WTC11 (cell line): ENCODE data around the gene FDPS. TPM values are rescaled to one million over a fixed set of nuclear protein-coding genes. Genes with fewer than 3 reads are reported as not detected.

ENCODE experiments used
- ATAC-seq: fragments of 200-7000 bp; cut with Tn5 transposase; 2 replicates; pipeline ENCODE4 v1.10.0; 2021; ENCODE audit warnings: mild to moderate bottlenecking, moderate library complexity
- CTCF ChIA-PET: fragments of 300-600 bp; sonication (Branson Sonifier 250); formaldehyde crosslinking; loops from one replicate; lab custom pipeline; 2021; ENCODE audit warnings: antibody characterized with exemption; lab: Charles Lee
- POLR2A ChIA-PET: fragments of 350-600 bp; sonication (Branson Sonifier 250); formaldehyde crosslinking; loops from one replicate; lab custom pipeline; 2021; ENCODE audit warnings: antibody characterized with exemption; lab: Charles Lee
- DNase-seq: peaks from one replicate; pipeline ENCODE4 v3.0.0; 2021; ENCODE audit warnings: low spot score
- H3K27ac Mint-ChIP-seq: 2 replicates; pipeline ENCODE4 v1.8.0; 2021; ENCODE audit warnings: mixed read lengths
- H3K27me3 Mint-ChIP-seq: 2 replicates; pipeline ENCODE4 v1.8.0; 2021; ENCODE audit warnings: low read depth, mild to moderate bottlenecking, moderate library complexity, mixed read lengths
- H3K36me3 Mint-ChIP-seq: 2 replicates; pipeline ENCODE4 v1.8.0; 2021; ENCODE audit warnings: mixed read lengths
- H3K4me1 Mint-ChIP-seq: 2 replicates; pipeline ENCODE4 v1.8.0; 2022; ENCODE audit warnings: mixed read lengths
- H3K4me3 Mint-ChIP-seq: 2 replicates; pipeline ENCODE4 v1.8.0; 2021; ENCODE audit warnings: mild to moderate bottlenecking, moderate library complexity, mixed read lengths
- H3K9me3 Mint-ChIP-seq: 2 replicates; pipeline ENCODE4 v1.8.0; 2021; ENCODE audit warnings: mixed read lengths
- CBFB ChIP-seq: sonication (generic); formaldehyde crosslinking; IDR thresholded peaks from 2 replicates; pipeline ENCODE4 v1.8.1; 2022; ENCODE audit warnings: mild to moderate bottlenecking, low read depth, missing genetic modification reagents
- CREB1 ChIP-seq: sonication (generic); formaldehyde crosslinking; IDR thresholded peaks from 2 replicates; pipeline ENCODE4 v1.8.0; 2023; ENCODE audit warnings: mild to moderate bottlenecking, missing genetic modification reagents
- EMX1 ChIP-seq: fragments of 250-450 bp; sonication (Bioruptor Pico); IDR thresholded peaks from 2 replicates; pipeline ENCODE4 v1.8.0; 2021; ENCODE audit warnings: mild to moderate bottlenecking
- ESRRA ChIP-seq: sonication (generic); formaldehyde crosslinking; IDR thresholded peaks from 2 replicates; pipeline ENCODE4 v1.8.1; 2022; ENCODE audit warnings: mild to moderate bottlenecking, missing genetic modification reagents, borderline replicate concordance
- ETV6 ChIP-seq: sonication (generic); formaldehyde crosslinking; IDR thresholded peaks from 2 replicates; pipeline ENCODE4 v1.8.1; 2022; ENCODE audit warnings: mild to moderate bottlenecking, missing genetic modification reagents
- FOXK1 ChIP-seq: sonication (generic); formaldehyde crosslinking; IDR thresholded peaks from 2 replicates; pipeline ENCODE4 v1.8.0; 2022; ENCODE audit warnings: mild to moderate bottlenecking, moderate library complexity, missing genetic modification reagents
- GABPB1 ChIP-seq: sonication (generic); formaldehyde crosslinking; IDR thresholded peaks from 2 replicates; pipeline ENCODE4 v1.8.1; 2023; ENCODE audit warnings: mild to moderate bottlenecking, missing genetic modification reagents
- GTF2I ChIP-seq: fragments of 250-450 bp; sonication (Bioruptor Pico); conservative IDR thresholded peaks from 2 replicates; pipeline ENCODE4 v1.4.0; 2021; ENCODE audit warnings: mild to moderate bottlenecking
- IRF2 ChIP-seq: sonication (generic); formaldehyde crosslinking; IDR thresholded peaks from 2 replicates; pipeline ENCODE4 v1.8.0; 2022; ENCODE audit warnings: low read depth, missing genetic modification reagents, borderline replicate concordance
- KAT7 ChIP-seq: sonication (generic); formaldehyde crosslinking; IDR thresholded peaks from 2 replicates; pipeline ENCODE4 v1.8.1; 2023; ENCODE audit warnings: missing genetic modification reagents, mild to moderate bottlenecking, borderline replicate concordance
- MXD4 ChIP-seq: fragments of 250-450 bp; sonication (Bioruptor Pico); IDR thresholded peaks from 2 replicates; pipeline ENCODE4 v1.8.0; 2021; ENCODE audit warnings: mild to moderate bottlenecking, moderate library complexity, borderline replicate concordance
- NFYB ChIP-seq: sonication (generic); formaldehyde crosslinking; conservative IDR thresholded peaks from 2 replicates; pipeline ENCODE4 v1.8.0; 2022; ENCODE audit warnings: low read depth, missing genetic modification reagents
- NR2C2 ChIP-seq: sonication (generic); formaldehyde crosslinking; IDR thresholded peaks from 2 replicates; pipeline ENCODE4 v1.8.0; 2022; ENCODE audit warnings: mild to moderate bottlenecking, missing genetic modification reagents
- OVOL2 ChIP-seq: fragments of 250-450 bp; sonication (Bioruptor Pico); IDR thresholded peaks from 2 replicates; pipeline ENCODE4 v1.9.0; 2021; ENCODE audit warnings: mild to moderate bottlenecking, borderline replicate concordance
- PRRX2 ChIP-seq: fragments of 250-450 bp; sonication (Bioruptor Pico); IDR thresholded peaks from 2 replicates; pipeline ENCODE4 v1.8.0; 2021; ENCODE audit warnings: mild to moderate bottlenecking
- RELA ChIP-seq: sonication (generic); formaldehyde crosslinking; IDR thresholded peaks from 2 replicates; pipeline ENCODE4 v1.8.1; 2022; ENCODE audit warnings: missing genetic modification reagents, mild to moderate bottlenecking, borderline replicate concordance
- SOX15 ChIP-seq: fragments of 250-450 bp; sonication (Bioruptor Pico); IDR thresholded peaks from 2 replicates; pipeline ENCODE4 v1.9.0; 2021; ENCODE audit warnings: mild to moderate bottlenecking
- SP1 ChIP-seq: sonication (generic); formaldehyde crosslinking; conservative IDR thresholded peaks from 2 replicates; pipeline ENCODE4 v1.8.1; 2022; ENCODE audit warnings: missing genetic modification reagents
- ZBTB21 ChIP-seq: sonication (generic); formaldehyde crosslinking; IDR thresholded peaks from 2 replicates; pipeline ENCODE4 v1.8.1; 2023; ENCODE audit warnings: mild to moderate bottlenecking, missing genetic modification reagents, borderline replicate concordance
- ZNF232 ChIP-seq: sonication (generic); formaldehyde crosslinking; IDR thresholded peaks from 2 replicates; pipeline ENCODE4 v1.8.0; 2022; ENCODE audit warnings: mild to moderate bottlenecking, missing genetic modification reagents
- ZNF396 ChIP-seq: fragments of 250-450 bp; sonication (Bioruptor Pico); IDR thresholded peaks from 2 replicates; pipeline ENCODE4 v1.8.0; 2021; ENCODE audit warnings: mild to moderate bottlenecking, moderate library complexity, borderline replicate concordance
- ZNF671 ChIP-seq: fragments of 250-450 bp; sonication (Bioruptor Pico); IDR thresholded peaks from 2 replicates; pipeline ENCODE4 v1.8.0; 2021; ENCODE audit warnings: mild to moderate bottlenecking
- total RNA-seq: library from RNA; stranded (reverse); gene quantifications from 3 replicates; pipeline ENCODE4 v1.2.3, GENCODE V29; 2021
- TF ChIP-seq, protein P1 (sequence below): fragments of 250-450 bp; sonication (Bioruptor Pico); IDR thresholded peaks from 2 replicates; pipeline ENCODE4 v1.9.0; 2021; ENCODE audit warnings: mild to moderate bottlenecking
- TF ChIP-seq, protein P2 (sequence below): sonication (generic); formaldehyde crosslinking; IDR thresholded peaks from 2 replicates; pipeline ENCODE4 v1.8.1; 2022; ENCODE audit warnings: low read depth, missing genetic modification reagents, borderline replicate concordance
- TF ChIP-seq, protein P3 (sequence below): sonication (generic); formaldehyde crosslinking; conservative IDR thresholded peaks from 2 replicates; pipeline ENCODE4 v1.8.1; 2022; ENCODE audit warnings: mild to moderate bottlenecking, missing genetic modification reagents
- TF ChIP-seq, protein P4 (sequence below): fragments of 250-450 bp; sonication (Bioruptor Pico); IDR thresholded peaks from 2 replicates; pipeline ENCODE4 v1.9.0; 2021; ENCODE audit warnings: moderate library complexity, mild to moderate bottlenecking, inconsistent platforms, borderline replicate concordance
- TF ChIP-seq, protein P5 (sequence below): sonication (generic); formaldehyde crosslinking; IDR thresholded peaks from 2 replicates; pipeline ENCODE4 v1.8.1; 2023; ENCODE audit warnings: mild to moderate bottlenecking, missing genetic modification reagents, moderate library complexity
- TF ChIP-seq, protein P6 (sequence below): sonication (generic); formaldehyde crosslinking; IDR thresholded peaks from 2 replicates; pipeline ENCODE4 v1.8.0; 2023; ENCODE audit warnings: missing genetic modification reagents
- TF ChIP-seq, protein P7 (sequence below): sonication (generic); formaldehyde crosslinking; IDR thresholded peaks from 2 replicates; pipeline ENCODE4 v1.8.1; 2022; ENCODE audit warnings: low read depth, mild to moderate bottlenecking, moderate library complexity, missing genetic modification reagents, borderline replicate concordance

The FDPS gene
- total RNA-seq, 1 experiment from 2014 or later, result 354 TPM

DNA sequence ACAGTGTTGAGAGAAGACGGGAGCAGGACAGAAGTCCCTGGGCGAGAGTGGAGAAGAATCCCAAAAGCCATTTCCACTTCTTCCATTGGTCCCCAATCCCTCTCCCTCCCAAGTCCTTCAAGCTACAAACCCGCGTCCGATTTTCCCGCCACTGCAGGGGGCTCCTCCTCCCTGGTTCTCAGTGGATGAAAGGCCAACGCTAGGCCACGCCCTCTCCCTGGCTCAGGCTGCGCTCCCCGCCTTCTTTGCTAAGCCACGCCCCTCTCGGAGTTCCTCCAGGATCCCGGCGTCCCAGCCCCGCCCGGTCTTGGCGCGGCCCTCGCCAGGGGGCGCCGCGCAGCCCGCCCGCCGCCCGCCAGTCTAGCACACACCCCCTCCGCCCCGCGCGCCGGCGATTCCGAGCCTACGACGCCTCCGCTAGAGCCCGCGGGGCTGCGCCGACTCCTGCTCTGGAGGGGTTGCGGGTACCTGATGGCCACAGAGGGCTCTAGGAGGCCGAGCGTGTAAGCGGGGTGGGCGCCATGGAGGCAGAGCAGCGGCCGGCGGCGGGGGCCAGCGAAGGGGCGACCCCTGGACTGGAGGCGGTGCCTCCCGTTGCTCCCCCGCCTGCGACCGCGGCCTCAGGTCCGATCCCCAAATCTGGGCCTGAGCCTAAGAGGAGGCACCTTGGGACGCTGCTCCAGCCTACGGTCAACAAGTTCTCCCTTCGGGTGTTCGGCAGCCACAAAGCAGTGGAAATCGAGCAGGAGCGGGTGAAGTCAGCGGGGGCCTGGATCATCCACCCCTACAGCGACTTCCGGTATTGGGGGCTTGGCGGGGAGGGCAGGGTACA is 31.4 kb upstream of the FDPS start, which contains the start of gene HCN3:
HCN3 (plus strand) TSS at position 394 of the 832 bp plus-strand sequence; CDS start at position 522, 128 bp downstream.
- POLR2A ChIA-PET, result interaction anchor here (1.0 to 1.2 kb wide), 2 partner anchors 15 to 44 kb away, joined by 3 to 9 read pairs; partner anchors contain the start of genes RUSC1 and SCAMP3
- CTCF ChIA-PET, result interaction anchor here (0.6 to 4.0 kb wide), 38 partner anchors 9 to 110 kb away, joined by 3 to 75 read pairs (median 5); partner anchors contain the start of genes ENTREP3, FDPS, KRTCAP2 and MTX1
- H3K9me3 Mint-ChIP-seq, result no peaks in the 10 kb centered on the region
- peaks cover 11% of the 10 kb centered on the region for H3K36me3 Mint-ChIP-seq
- peaks cover 18% of the 10 kb centered on the region for H3K27me3 Mint-ChIP-seq
- peaks cover 32% of the 10 kb centered on the region for H3K4me1 Mint-ChIP-seq
- H3K4me3 Mint-ChIP-seq, result peak within 1 kb of the TSS; percentile 68
- no peak within 1 kb of the TSS for H3K27ac Mint-ChIP-seq
- ATAC-seq (peak; percentile 68), DNase-seq (peak; percentile 100)
- TF ChIP-seq FOXK1 (CRISPR knock-in tag) (peak; percentile 42; the same call in 1 of the 2 replicates), ZBTB21 (CRISPR knock-in tag) (peak; percentile 9; the same call in 1 of the 2 replicates), MXD4 (CRISPR knock-in tag) (no peak), ZNF232 (CRISPR knock-in tag) (0 out of 2 replicates have a peak, but pooled peaks have one; percentile 15), OVOL2 (no peak), PRRX2 (CRISPR knock-in tag) (no peak), GTF2I (CRISPR knock-in tag) (no peak), RELA (peak; percentile 67; the same call in 1 of the 2 replicates), ETV6 (CRISPR knock-in tag) (peak; percentile 54; the same call in 1 of the 2 replicates), IRF2 (CRISPR knock-in tag) (no peak), ZNF396 (no peak), SP1 (peak; percentile 84), CBFB (CRISPR knock-in tag) (peak; percentile 82; the same call in 1 of the 2 replicates), EMX1 (no peak), NR2C2 (no peak), ESRRA (no peak), CREB1 (no peak), ZNF671 (CRISPR knock-in tag) (no peak), SOX15 (no peak), GABPB1 (CRISPR knock-in tag) (no peak), KAT7 (CRISPR knock-in tag) (peak; percentile 32; the same call in 1 of the 2 replicates), NFYB (CRISPR knock-in tag) (no peak)
- TF ChIP-seq, protein P1, sequence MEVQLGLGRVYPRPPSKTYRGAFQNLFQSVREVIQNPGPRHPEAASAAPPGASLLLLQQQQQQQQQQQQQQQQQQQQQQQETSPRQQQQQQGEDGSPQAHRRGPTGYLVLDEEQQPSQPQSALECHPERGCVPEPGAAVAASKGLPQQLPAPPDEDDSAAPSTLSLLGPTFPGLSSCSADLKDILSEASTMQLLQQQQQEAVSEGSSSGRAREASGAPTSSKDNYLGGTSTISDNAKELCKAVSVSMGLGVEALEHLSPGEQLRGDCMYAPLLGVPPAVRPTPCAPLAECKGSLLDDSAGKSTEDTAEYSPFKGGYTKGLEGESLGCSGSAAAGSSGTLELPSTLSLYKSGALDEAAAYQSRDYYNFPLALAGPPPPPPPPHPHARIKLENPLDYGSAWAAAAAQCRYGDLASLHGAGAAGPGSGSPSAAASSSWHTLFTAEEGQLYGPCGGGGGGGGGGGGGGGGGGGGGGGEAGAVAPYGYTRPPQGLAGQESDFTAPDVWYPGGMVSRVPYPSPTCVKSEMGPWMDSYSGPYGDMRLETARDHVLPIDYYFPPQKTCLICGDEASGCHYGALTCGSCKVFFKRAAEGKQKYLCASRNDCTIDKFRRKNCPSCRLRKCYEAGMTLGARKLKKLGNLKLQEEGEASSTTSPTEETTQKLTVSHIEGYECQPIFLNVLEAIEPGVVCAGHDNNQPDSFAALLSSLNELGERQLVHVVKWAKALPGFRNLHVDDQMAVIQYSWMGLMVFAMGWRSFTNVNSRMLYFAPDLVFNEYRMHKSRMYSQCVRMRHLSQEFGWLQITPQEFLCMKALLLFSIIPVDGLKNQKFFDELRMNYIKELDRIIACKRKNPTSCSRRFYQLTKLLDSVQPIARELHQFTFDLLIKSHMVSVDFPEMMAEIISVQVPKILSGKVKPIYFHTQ (CRISPR knock-in tag), result no peak
- TF ChIP-seq, protein P2, sequence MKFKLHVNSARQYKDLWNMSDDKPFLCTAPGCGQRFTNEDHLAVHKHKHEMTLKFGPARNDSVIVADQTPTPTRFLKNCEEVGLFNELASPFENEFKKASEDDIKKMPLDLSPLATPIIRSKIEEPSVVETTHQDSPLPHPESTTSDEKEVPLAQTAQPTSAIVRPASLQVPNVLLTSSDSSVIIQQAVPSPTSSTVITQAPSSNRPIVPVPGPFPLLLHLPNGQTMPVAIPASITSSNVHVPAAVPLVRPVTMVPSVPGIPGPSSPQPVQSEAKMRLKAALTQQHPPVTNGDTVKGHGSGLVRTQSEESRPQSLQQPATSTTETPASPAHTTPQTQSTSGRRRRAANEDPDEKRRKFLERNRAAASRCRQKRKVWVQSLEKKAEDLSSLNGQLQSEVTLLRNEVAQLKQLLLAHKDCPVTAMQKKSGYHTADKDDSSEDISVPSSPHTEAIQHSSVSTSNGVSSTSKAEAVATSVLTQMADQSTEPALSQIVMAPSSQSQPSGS (CRISPR knock-in tag), result no peak
- TF ChIP-seq, protein P3, sequence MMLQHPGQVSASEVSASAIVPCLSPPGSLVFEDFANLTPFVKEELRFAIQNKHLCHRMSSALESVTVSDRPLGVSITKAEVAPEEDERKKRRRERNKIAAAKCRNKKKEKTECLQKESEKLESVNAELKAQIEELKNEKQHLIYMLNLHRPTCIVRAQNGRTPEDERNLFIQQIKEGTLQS (CRISPR knock-in tag), result no peak
- TF ChIP-seq, protein P4, sequence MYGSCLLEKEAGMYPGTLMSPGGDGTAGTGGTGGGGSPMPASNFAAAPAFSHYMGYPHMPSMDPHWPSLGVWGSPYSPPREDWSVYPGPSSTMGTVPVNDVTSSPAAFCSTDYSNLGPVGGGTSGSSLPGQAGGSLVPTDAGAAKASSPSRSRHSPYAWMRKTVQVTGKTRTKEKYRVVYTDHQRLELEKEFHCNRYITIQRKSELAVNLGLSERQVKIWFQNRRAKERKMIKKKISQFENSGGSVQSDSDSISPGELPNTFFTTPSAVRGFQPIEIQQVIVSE (CRISPR knock-in tag), result no peak
- TF ChIP-seq, protein P5, sequence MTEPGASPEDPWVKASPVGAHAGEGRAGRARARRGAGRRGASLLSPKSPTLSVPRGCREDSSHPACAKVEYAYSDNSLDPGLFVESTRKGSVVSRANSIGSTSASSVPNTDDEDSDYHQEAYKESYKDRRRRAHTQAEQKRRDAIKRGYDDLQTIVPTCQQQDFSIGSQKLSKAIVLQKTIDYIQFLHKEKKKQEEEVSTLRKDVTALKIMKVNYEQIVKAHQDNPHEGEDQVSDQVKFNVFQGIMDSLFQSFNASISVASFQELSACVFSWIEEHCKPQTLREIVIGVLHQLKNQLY (CRISPR knock-in tag), result no peak
- TF ChIP-seq, protein P6, sequence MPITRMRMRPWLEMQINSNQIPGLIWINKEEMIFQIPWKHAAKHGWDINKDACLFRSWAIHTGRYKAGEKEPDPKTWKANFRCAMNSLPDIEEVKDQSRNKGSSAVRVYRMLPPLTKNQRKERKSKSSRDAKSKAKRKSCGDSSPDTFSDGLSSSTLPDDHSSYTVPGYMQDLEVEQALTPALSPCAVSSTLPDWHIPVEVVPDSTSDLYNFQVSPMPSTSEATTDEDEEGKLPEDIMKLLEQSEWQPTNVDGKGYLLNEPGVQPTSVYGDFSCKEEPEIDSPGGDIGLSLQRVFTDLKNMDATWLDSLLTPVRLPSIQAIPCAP, result 0 out of 2 replicates have a peak, but pooled peaks have one; percentile 24
- TF ChIP-seq, protein P7, sequence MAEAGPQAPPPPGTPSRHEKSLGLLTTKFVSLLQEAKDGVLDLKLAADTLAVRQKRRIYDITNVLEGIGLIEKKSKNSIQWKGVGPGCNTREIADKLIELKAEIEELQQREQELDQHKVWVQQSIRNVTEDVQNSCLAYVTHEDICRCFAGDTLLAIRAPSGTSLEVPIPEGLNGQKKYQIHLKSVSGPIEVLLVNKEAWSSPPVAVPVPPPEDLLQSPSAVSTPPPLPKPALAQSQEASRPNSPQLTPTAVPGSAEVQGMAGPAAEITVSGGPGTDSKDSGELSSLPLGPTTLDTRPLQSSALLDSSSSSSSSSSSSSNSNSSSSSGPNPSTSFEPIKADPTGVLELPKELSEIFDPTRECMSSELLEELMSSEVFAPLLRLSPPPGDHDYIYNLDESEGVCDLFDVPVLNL, result peak; percentile 93
